H1 (cell line): ENCODE measurements around the gene VAT1. TPM values are rescaled to one million over a fixed set of nuclear protein-coding genes. Genes with fewer than 3 reads are reported as not detected.

Experiments
- ATF3 ChIP-seq: IDR thresholded peaks from 2 replicates; pipeline ENCODE4 v1.6.1; 2011; ENCODE audit warnings: low read depth, mild to moderate bottlenecking, low read length; ENCODE audit not compliant: insufficient read depth
- CHD7 ChIP-seq: fragments of 300-600 bp; sonication (generic); IDR thresholded peaks from 2 replicates; pipeline ENCODE4 v1.7.1; 2012; ENCODE audit warnings: low read length, moderate library complexity, mild to moderate bottlenecking, inconsistent platforms; ENCODE audit not compliant: insufficient replicate concordance
- MAFK ChIP-seq: IDR thresholded peaks from 2 replicates; pipeline ENCODE4 v1.6.1; 2012; ENCODE audit warnings: low read depth, mild to moderate bottlenecking, improper control_type of control experiment, low read length
- TCF12 ChIP-seq: IDR thresholded peaks from 2 replicates; pipeline ENCODE4 v1.6.1; 2011; ENCODE audit warnings: low read depth, mild to moderate bottlenecking, low read length
- polyA plus RNA-seq, 7 experiments: library from polyadenylated mRNA; depleted of rRNA in 3 of 7; stranded (reverse) in 5 of 7; unstranded in 2 of 7; fragments of >200 nt in 5 of 7; fragments of 200-250 nt in 2 of 7; gene quantifications; 1 replicate in 5 of 7; 2 replicates in 1 of 7; 4 replicates in 1 of 7; pipeline versions ENCODE4 v1.2.1 to v1.2.3, GENCODE V29; 2011 to 2013; ENCODE audit warnings: missing spikeins in 2 of 7, mixed read lengths in 2 of 7
- total RNA-seq: library from RNA; stranded (reverse); fragmentation: NEBNext Ultra II Directional; extraction: Animal tissue kit (Norgen Biotek cat#: 25700); gene quantifications from 2 replicates; pipeline ENCODE4 v1.2.1, GENCODE V29; 2021

The VAT1 gene
- total and polyA plus RNA-seq, 2 of the 8 experiments (the other 6 are each of a cell fraction or from before 2014, with no cell fraction given) = 200 to 295 TPM

GRCh38 chr17:43042025-43042628, 19.9 kb upstream of the VAT1 start (continued):
- no peak for TF ChIP-seq CHD7
- no peak for TF ChIP-seq ATF3
- TF ChIP-seq TCF12 = no peak
- TF ChIP-seq MAFK = no peak
